ENCODE results near the gene RPS6KB1.
A peak's percentile ranks its signal among the peaks of the same experiment; 100 is the strongest.

RPS6KB1 gene

DNA sequence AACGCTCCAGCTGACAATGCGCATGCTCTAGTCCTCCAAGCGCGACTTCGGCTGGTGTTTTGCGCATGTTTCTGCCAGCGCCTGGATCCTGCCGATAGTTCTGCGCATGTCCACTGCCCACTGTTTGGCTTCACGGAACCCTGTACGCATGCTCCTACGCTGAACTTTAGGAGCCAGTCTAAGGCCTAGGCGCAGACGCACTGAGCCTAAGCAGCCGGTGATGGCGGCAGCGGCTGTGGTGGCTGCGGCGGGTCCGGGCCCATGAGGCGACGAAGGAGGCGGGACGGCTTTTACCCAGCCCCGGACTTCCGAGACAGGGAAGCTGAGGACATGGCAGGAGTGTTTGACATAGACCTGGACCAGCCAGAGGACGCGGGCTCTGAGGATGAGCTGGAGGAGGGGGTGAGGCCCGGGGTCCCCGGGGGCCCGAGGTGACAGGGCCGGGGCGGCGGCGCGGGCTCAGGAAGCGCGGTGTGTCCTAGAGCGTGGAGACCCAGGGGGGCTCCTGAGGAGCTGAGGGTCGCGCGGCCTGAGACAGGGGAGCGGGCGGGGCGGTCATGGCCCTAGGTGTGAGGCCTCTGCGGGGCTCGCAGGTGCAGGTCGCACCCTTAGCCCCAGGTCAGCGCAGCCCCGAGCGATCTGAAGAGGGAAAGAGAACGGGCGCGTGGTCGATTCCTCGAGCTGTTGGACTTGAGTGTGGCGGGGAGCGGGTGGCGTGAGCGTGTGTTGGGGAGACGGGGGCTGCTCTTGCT lies at the start of gene RPS6KB1, which contains the start of gene TUBD1:
RPS6KB1 (plus strand) TSS at position 198 of the 752 bp plus-strand sequence; CDS start at position 262, 64 bp downstream.
TUBD1 (minus strand) TSS at position 20 of the 752 bp plus-strand sequence. CDS start 1,941 bp downstream, outside the sequence.
- H2AFZ ChIP-seq (ENCODE audit: low read length): peak within 1 kb of the TSS; percentile 22; the same call in 1 of the 2 replicates
- H3K27ac ChIP-seq (ENCODE audit: low read depth, low read length, poor library complexity, severe bottlenecking): peak within 1 kb of the TSS; percentile 71
- peaks cover 35% of the 10 kb centered on the region for H3K4me1 ChIP-seq (ENCODE audit: insufficient read depth, low read length, severe bottlenecking)
- peaks cover 14% of the 10 kb centered on the region; the same call in 1 of the 2 replicates for H3K36me3 ChIP-seq (ENCODE audit: insufficient read depth, low read length)
- H3K9ac ChIP-seq (ENCODE audit: low read length): peak within 1 kb of the TSS; percentile 87
- peak within 1 kb of the TSS; percentile 91 for H3K4me2 ChIP-seq (ENCODE audit: low read length)
- no peaks in the 10 kb centered on the region for H3F3A ChIP-seq (ENCODE audit: insufficient read depth, low read length)
- H4K20me1 ChIP-seq (ENCODE audit: insufficient read depth, low read length): no peaks in the 10 kb centered on the region
- peak within 1 kb of the TSS; percentile 83 for H3K4me3 ChIP-seq (ENCODE audit: low read depth, low read length, poor library complexity, severe bottlenecking)
- no peaks in the 10 kb centered on the region for H3K9me2 ChIP-seq (ENCODE audit: low read depth, low read length)
- H3K27me3 ChIP-seq (ENCODE audit: insufficient read depth, low read length): no peaks in the 10 kb centered on the region
- no peaks in the 10 kb centered on the region for H3K9me3 ChIP-seq (ENCODE audit: low read length)
- TF ChIP-seq EZH2 (IDR thresholded peaks at IDR 0.05; ENCODE audit: borderline replicate concordance, low read length) (no peak), CTCF (IDR thresholded peaks at IDR 0.05; ENCODE audit: low read length) (no peak)
- peaks cover 59% of the 10 kb centered on the region for H3K79me2 ChIP-seq (ENCODE audit: insufficient read depth, low read length)

- Histone ChIP-seq H3K4me2 (ENCODE audit: low read length) (peak overlapping the region; percentile 5; the same call in 1 of the 2 replicates), H3K9ac (ENCODE audit: low read length) (no peak overlapping the region), H3K9me2 (ENCODE audit: low read depth, low read length) (no peaks in the 10 kb centered on the region), H2AFZ (ENCODE audit: low read length) (no peak overlapping the region), H3K36me3 (ENCODE audit: insufficient read depth, low read length) (peaks cover 7% of the 10 kb centered on the region; the same call in 1 of the 2 replicates), H3K4me1 (ENCODE audit: insufficient read depth, low read length, severe bottlenecking) (peaks cover 61% of the 10 kb centered on the region), H4K20me1 (ENCODE audit: insufficient read depth, low read length) (no peaks in the 10 kb centered on the region), H3K9me3 (ENCODE audit: low read length) (no peaks in the 10 kb centered on the region), H3K4me3 (ENCODE audit: low read depth, low read length, poor library complexity, severe bottlenecking) (no peak overlapping the region), H3K79me2 (ENCODE audit: insufficient read depth, low read length) (no peaks in the 10 kb centered on the region), H3F3A (ENCODE audit: insufficient read depth, low read length) (peaks cover 4% of the 10 kb centered on the region; the same call in 1 of the 2 replicates), H3K27ac (ENCODE audit: low read depth, low read length, poor library complexity, severe bottlenecking) (peak overlapping the region; percentile 89), H3K27me3 (ENCODE audit: insufficient read depth, low read length) (no peaks in the 10 kb centered on the region)
- TF ChIP-seq EZH2 (IDR thresholded peaks at IDR 0.05; ENCODE audit: borderline replicate concordance, low read length) (no peak), CTCF (IDR thresholded peaks at IDR 0.05; ENCODE audit: low read length) (no peak)
Observed at GRCh38 chr17:59844884-59845594, 47.9 kb upstream of the RPS6KB1 start.

GRCh38 chr17:59845595-59846393 lies 47.1 kb upstream of the RPS6KB1 start:
- H3K79me2 ChIP-seq (ENCODE audit: insufficient read depth, low read length): no peaks in the 10 kb centered on the region
- H4K20me1 ChIP-seq (ENCODE audit: insufficient read depth, low read length): no peaks in the 10 kb centered on the region
- TF ChIP-seq EZH2 (IDR thresholded peaks at IDR 0.05; ENCODE audit: borderline replicate concordance, low read length): no peak
- no peak for TF ChIP-seq CTCF (IDR thresholded peaks at IDR 0.05; ENCODE audit: low read length)
- H3K9ac ChIP-seq (ENCODE audit: low read length): no peak overlapping the region
- H3K4me1 ChIP-seq (ENCODE audit: insufficient read depth, low read length, severe bottlenecking): peaks cover 54% of the 10 kb centered on the region
- no peaks in the 10 kb centered on the region for H3K9me2 ChIP-seq (ENCODE audit: low read depth, low read length)
- H3K27ac ChIP-seq (ENCODE audit: low read depth, low read length, poor library complexity, severe bottlenecking): peak overlapping the region; percentile 89
- H3F3A ChIP-seq (ENCODE audit: insufficient read depth, low read length): peaks cover 4% of the 10 kb centered on the region; the same call in 1 of the 2 replicates
- H3K36me3 ChIP-seq (ENCODE audit: insufficient read depth, low read length): no peaks in the 10 kb centered on the region
- no peak overlapping the region for H3K4me3 ChIP-seq (ENCODE audit: low read depth, low read length, poor library complexity, severe bottlenecking)
- H3K9me3 ChIP-seq (ENCODE audit: low read length): no peaks in the 10 kb centered on the region
- H3K27me3 ChIP-seq (ENCODE audit: insufficient read depth, low read length): no peaks in the 10 kb centered on the region
- H2AFZ ChIP-seq (ENCODE audit: low read length): no peak overlapping the region
- peak overlapping the region; percentile 35; the same call in 1 of the 2 replicates for H3K4me2 ChIP-seq (ENCODE audit: low read length)
